Spleen (tissue), 7 donors: ENCODE measurements around the gene FGF14.
"Not testable (repeated sequence)": the region's sequence is repeated elsewhere in the genome, so short reads cannot be mapped to it uniquely, and the experiment has no call there.

Experiments
- CTCF ChIP-seq, 11 experiments: fragments of 200-600 bp in 7 of 11; fragments of 450-650 bp in 4 of 11; sonication (generic) in 4 of 11; IDR thresholded peaks in 8 of 11; conservative IDR thresholded peaks in 3 of 11; 1 replicate in 7 of 11; 2 replicates in 4 of 11; pipeline versions ENCODE4 v1.4.0 to v1.8.0; 2016 to 2021; ENCODE audit warnings: antibody characterized with exemption in 11 of 11, inconsistent platforms in 4 of 11, mild to moderate bottlenecking in 1 of 11
- POLR2A ChIP-seq, 3 donors: fragments of 450-650 bp; IDR thresholded peaks; one replicate each; pipeline ENCODE4 v1.5.1; 2017; ENCODE audit warnings: antibody characterized with exemption in 3 of 3, mild to moderate bottlenecking in 1 of 3
- donor health status: DM: no; HTN: no; CAD: no; lungs with moderate emphysema.
- donor health status: DM: no; HTN: no; CAD: no.
- donor health status: DM: no; HTN: no; CAD: no.

GRCh38 chr13:102011455-102011854, 390.4 kb downstream of the FGF14 start:
- not testable (repeated sequence) for TF ChIP-seq CTCF (IDR thresholded peaks at IDR 0.05 in 8 of 11, conservative IDR thresholded peaks at IDR 0.05 in 3 of 11); POLR2A (IDR thresholded peaks at IDR 0.05)
